ENCODE results near the gene IER5.

Gene IER5

GRCh38 chr1:181099152-181100014, 10.9 kb downstream of the IER5 start:
- TF ChIP-seq CTCF (IDR thresholded peaks at IDR 0.05; ENCODE audit: extremely low read depth, missing control alignments), result no peak
- DNase-seq (ENCODE audit: low spot score), result peak; percentile 65

GRCh38 chr1:181100015-181100905, 11.8 kb downstream of the IER5 start:
- DNase-seq (ENCODE audit: low spot score), result peak; percentile 48
- no peak for TF ChIP-seq CTCF (IDR thresholded peaks at IDR 0.05; ENCODE audit: extremely low read depth, missing control alignments)

- no peak for DNase-seq (ENCODE audit: low spot score)
- TF ChIP-seq CTCF (IDR thresholded peaks at IDR 0.05; ENCODE audit: extremely low read depth, missing control alignments), result no peak
These were observed 12.4 kb downstream of the IER5 start for GRCh38 chr1:181100934-181101333.

- DNase-seq (ENCODE audit: low spot score), result no peak
- no peak for TF ChIP-seq CTCF (IDR thresholded peaks at IDR 0.05; ENCODE audit: extremely low read depth, missing control alignments)
These were observed 13.2 kb downstream of the IER5 start for GRCh38 chr1:181101581-181102226.

- no peak for TF ChIP-seq CTCF (IDR thresholded peaks at IDR 0.05; ENCODE audit: extremely low read depth, missing control alignments)
- DNase-seq (ENCODE audit: low spot score), result no peak
These were observed 14.3 kb downstream of the IER5 start for GRCh38 chr1:181102841-181103240.

- no peak for DNase-seq (ENCODE audit: low spot score)
- TF ChIP-seq CTCF (IDR thresholded peaks at IDR 0.05; ENCODE audit: extremely low read depth, missing control alignments), result no peak
These were observed 14.9 kb downstream of the IER5 start for GRCh38 chr1:181103399-181103798.
